ENCODE measurements around the gene MEI1.
"Not testable (repeated sequence)": the region's sequence is repeated elsewhere in the genome, so short reads cannot be mapped to it uniquely, and the experiment has no call there.

MEI1 gene

GRCh38 chr22:41663594-41663993, 35.7 kb upstream of the MEI1 start:
- H3K36me3 ChIP-seq (ENCODE audit: control insufficient read depth, insufficient read depth, low read length) = peaks cover 48% of the 10 kb centered on the region
- H3K4me3 ChIP-seq (ENCODE audit: low read length); H3K27ac ChIP-seq (ENCODE audit: low read depth, low read length); H3K27me3 ChIP-seq (ENCODE audit: control insufficient read depth, insufficient read depth, low read length); H3K4me1 ChIP-seq (ENCODE audit: control insufficient read depth, insufficient read depth, low read length); H3K9ac ChIP-seq (ENCODE audit: low read length): not testable (repeated sequence)

GRCh38 chr22:41664490-41664889, 34.8 kb upstream of the MEI1 start:
- Histone ChIP-seq H3K4me3 (ENCODE audit: low read length) (no peak overlapping the region), H3K4me1 (ENCODE audit: control insufficient read depth, insufficient read depth, low read length) (no peaks in the 10 kb centered on the region), H3K36me3 (ENCODE audit: control insufficient read depth, insufficient read depth, low read length) (peaks cover 42% of the 10 kb centered on the region), H3K27ac (ENCODE audit: low read depth, low read length) (no peak overlapping the region), H3K9ac (ENCODE audit: low read length) (no peak overlapping the region), H3K27me3 (ENCODE audit: control insufficient read depth, insufficient read depth, low read length) (no peaks in the 10 kb centered on the region)

- Histone ChIP-seq H3K4me3 (ENCODE audit: low read length) (no peak overlapping the region), H3K36me3 (ENCODE audit: control insufficient read depth, insufficient read depth, low read length) (peaks cover 38% of the 10 kb centered on the region), H3K27me3 (ENCODE audit: control insufficient read depth, insufficient read depth, low read length) (no peaks in the 10 kb centered on the region), H3K4me1 (ENCODE audit: control insufficient read depth, insufficient read depth, low read length) (no peaks in the 10 kb centered on the region), H3K27ac (ENCODE audit: low read depth, low read length) (no peak overlapping the region), H3K9ac (ENCODE audit: low read length) (no peak overlapping the region)
Observed at GRCh38 chr22:41664951-41665350, 34.4 kb upstream of the MEI1 start.

DNA sequence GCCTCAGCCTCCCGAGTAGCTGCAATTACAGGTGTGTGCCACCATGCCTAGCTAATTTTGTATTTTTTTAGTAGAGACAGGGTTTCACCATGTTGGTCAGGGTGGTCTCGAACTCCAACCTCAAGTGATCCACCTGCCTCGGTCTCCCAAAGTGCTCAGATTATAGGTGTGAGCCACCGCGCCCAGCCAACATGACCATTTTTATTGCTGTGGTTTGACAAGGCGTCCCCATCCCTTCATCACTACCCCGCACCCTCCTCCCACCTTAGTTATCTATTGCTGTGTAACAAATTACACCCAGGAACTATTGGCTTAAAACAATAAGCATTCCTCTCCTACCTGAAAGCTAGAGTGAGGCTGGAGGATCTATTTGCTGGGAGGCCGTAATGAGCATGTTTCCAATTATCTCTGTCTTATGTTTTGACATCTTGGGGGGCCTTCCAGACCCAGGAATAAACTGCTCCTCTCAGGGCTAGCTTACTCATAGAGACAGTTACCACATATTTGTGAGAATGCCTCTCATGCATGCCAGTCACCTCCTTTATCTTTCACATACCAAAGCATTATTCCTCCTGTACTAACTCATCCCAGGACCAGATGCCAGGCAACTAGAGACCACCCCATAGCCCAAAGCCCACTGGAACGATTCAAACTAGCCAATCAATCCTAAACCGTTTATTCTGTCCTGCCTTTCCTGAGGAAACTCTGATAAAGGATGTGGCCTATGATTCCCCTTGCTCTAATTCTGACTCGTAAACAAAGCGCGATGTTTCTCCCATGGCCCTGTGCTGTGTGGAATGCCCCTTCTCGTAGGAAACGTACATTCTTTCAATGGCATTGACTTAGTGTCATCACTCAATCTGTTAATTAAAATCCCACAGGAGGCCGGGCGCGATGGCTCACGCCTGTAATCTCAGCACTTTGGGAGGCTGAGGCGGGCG, 30.1 kb upstream of the MEI1 start:
- H3K4me1 ChIP-seq (ENCODE audit: control insufficient read depth, insufficient read depth, low read length) = no peaks in the 10 kb centered on the region

GRCh38 chr22:41672096-41672495, 27.2 kb upstream of the MEI1 start:
- H3K27me3 ChIP-seq (ENCODE audit: control insufficient read depth, insufficient read depth, low read length); H3K27ac ChIP-seq (ENCODE audit: low read depth, low read length); H3K4me1 ChIP-seq (ENCODE audit: control insufficient read depth, insufficient read depth, low read length); H3K9ac ChIP-seq (ENCODE audit: low read length); H3K4me3 ChIP-seq (ENCODE audit: low read length): not testable (repeated sequence)
- H3K36me3 ChIP-seq (ENCODE audit: control insufficient read depth, insufficient read depth, low read length) = peaks cover 15% of the 10 kb centered on the region

More for the DNA sequence above, 30.1 kb upstream of the MEI1 start:
- Histone ChIP-seq H3K27ac (ENCODE audit: low read depth, low read length) (no peak overlapping the region), H3K36me3 (ENCODE audit: control insufficient read depth, insufficient read depth, low read length) (peaks cover 12% of the 10 kb centered on the region), H3K4me3 (ENCODE audit: low read length) (no peak overlapping the region), H3K9ac (ENCODE audit: low read length) (no peak overlapping the region), H3K27me3 (ENCODE audit: control insufficient read depth, insufficient read depth, low read length) (no peaks in the 10 kb centered on the region)

DNA sequence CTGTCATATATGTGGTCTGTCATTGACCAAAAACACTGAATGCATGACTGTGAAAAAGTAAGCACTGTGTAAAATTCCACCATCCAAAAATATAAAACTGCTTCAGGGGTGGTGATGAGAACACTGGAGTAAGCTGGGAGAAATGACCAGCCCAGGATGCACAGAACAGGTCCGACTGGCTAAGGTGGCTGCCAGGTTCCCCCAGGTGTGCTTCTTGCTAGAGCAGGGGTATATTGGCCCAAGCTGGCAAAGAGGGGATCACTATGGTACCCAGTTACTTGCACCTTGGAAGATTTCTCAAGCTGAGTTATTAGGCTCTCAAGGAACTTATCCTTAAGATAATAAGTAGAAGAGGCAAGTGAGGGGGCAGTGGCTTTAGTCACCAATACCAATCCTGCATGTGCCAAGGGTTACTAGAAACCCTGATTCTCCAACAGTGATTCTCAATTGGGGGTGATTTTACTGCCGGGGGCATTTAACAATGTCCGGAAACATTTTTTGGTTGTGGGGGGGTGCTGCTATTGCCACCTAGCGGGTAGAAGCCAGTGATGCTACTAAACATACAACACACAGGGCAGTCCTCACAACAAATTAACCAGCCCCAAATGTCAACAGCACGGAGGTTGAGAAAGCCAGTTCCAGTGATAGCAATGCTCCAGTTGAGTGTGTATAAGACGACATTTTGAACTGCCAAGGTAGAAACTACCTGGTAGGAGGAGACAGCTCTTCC, 26.4 kb upstream of the MEI1 start:
- Histone ChIP-seq H3K4me1 (ENCODE audit: control insufficient read depth, insufficient read depth, low read length) (no peaks in the 10 kb centered on the region), H3K4me3 (ENCODE audit: low read length) (no peak overlapping the region), H3K27me3 (ENCODE audit: control insufficient read depth, insufficient read depth, low read length) (no peaks in the 10 kb centered on the region), H3K9ac (ENCODE audit: low read length) (no peak overlapping the region), H3K27ac (ENCODE audit: low read depth, low read length) (no peak overlapping the region), H3K36me3 (ENCODE audit: control insufficient read depth, insufficient read depth, low read length) (peaks cover 18% of the 10 kb centered on the region)

GRCh38 chr22:41674846-41675340, 24.4 kb upstream of the MEI1 start:
- peaks cover 27% of the 10 kb centered on the region for H3K36me3 ChIP-seq (ENCODE audit: control insufficient read depth, insufficient read depth, low read length)
- no peaks in the 10 kb centered on the region for H3K4me1 ChIP-seq (ENCODE audit: control insufficient read depth, insufficient read depth, low read length)
- no peak overlapping the region for H3K27ac ChIP-seq (ENCODE audit: low read depth, low read length)
- no peak overlapping the region for H3K4me3 ChIP-seq (ENCODE audit: low read length)
- H3K27me3 ChIP-seq (ENCODE audit: control insufficient read depth, insufficient read depth, low read length) = no peaks in the 10 kb centered on the region
- H3K9ac ChIP-seq (ENCODE audit: low read length) = no peak overlapping the region

- H3K27ac ChIP-seq (ENCODE audit: low read depth, low read length) = no peak overlapping the region
- H3K36me3 ChIP-seq (ENCODE audit: control insufficient read depth, insufficient read depth, low read length) = peaks cover 29% of the 10 kb centered on the region
- H3K4me1 ChIP-seq (ENCODE audit: control insufficient read depth, insufficient read depth, low read length) = no peaks in the 10 kb centered on the region
- no peak overlapping the region for H3K9ac ChIP-seq (ENCODE audit: low read length)
- no peaks in the 10 kb centered on the region for H3K27me3 ChIP-seq (ENCODE audit: control insufficient read depth, insufficient read depth, low read length)
- no peak overlapping the region for H3K4me3 ChIP-seq (ENCODE audit: low read length)
Observed at GRCh38 chr22:41676134-41676533, 23.2 kb upstream of the MEI1 start.

DNA sequence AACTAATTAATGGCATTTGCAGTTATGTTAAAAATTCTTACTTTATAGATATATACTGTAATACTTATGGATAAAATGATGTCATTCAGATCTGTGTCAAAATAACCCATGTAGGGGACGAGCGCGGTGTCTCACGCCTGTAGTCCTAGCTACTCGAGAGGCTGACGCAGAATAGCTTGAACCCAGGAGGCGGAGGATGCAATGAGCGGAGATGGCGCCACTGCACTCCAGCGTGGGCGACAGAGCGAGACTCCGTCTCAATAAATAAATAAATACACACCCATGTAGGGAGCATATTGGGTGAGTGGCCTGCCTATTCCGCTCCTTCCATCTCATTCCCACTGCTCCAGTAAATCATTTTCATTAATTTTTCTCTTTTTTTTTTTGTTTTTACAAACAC, 17.7 kb upstream of the MEI1 start:
- Histone ChIP-seq H3K36me3 (ENCODE audit: control insufficient read depth, insufficient read depth, low read length) (peaks cover 14% of the 10 kb centered on the region), H3K9ac (ENCODE audit: low read length) (no peak overlapping the region), H3K27ac (ENCODE audit: low read depth, low read length) (no peak overlapping the region), H3K27me3 (ENCODE audit: control insufficient read depth, insufficient read depth, low read length) (no peaks in the 10 kb centered on the region), H3K4me1 (ENCODE audit: control insufficient read depth, insufficient read depth, low read length) (no peaks in the 10 kb centered on the region), H3K4me3 (ENCODE audit: low read length) (peak overlapping the region; percentile 87)

DNA sequence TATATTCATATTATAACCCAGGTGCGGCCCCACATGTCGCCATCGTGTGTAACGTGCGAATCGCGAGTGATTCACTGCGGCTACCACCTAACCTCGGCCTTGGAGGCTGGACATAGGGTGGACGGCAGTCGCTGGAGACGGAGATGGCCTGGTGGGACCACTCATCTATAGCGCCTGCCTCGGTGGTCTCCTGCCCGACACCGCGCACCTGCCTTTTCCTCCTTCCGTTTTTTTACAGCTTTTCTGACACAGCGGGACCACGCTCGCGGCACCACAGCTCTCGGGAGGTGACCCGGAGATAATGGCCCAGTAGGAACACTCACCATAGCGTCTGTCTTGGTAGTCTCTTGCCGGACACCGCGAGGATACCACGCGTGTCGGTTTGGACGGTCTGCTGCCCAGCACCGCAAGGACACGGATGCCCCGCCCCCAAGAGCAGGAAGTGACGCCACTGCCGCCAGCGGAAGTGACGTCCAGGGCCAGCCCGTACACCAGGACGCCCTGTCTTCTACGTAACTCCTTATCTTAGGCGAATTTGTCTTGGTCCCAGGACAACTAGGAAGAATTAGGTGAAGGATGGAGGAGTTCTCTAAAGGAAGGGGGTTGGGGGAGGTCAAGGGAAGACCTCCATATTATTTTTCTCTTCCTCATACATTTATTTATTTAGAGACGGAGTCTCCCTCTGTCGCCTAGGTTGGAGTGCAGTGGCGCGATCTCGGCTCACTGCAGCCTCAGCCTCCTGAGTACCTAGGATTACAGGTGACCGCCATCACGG, 17.1 kb upstream of the MEI1 start:
- H3K9ac ChIP-seq (ENCODE audit: low read length) = peak overlapping the region; percentile 35
- no peaks in the 10 kb centered on the region for H3K4me1 ChIP-seq (ENCODE audit: control insufficient read depth, insufficient read depth, low read length)
- peak overlapping the region; percentile 87 for H3K4me3 ChIP-seq (ENCODE audit: low read length)
- H3K36me3 ChIP-seq (ENCODE audit: control insufficient read depth, insufficient read depth, low read length) = peaks cover 14% of the 10 kb centered on the region
- H3K27me3 ChIP-seq (ENCODE audit: control insufficient read depth, insufficient read depth, low read length) = no peaks in the 10 kb centered on the region
- H3K27ac ChIP-seq (ENCODE audit: low read depth, low read length) = peak overlapping the region; percentile 90

GRCh38 chr22:41683052-41683451, 16.3 kb upstream of the MEI1 start:
- H3K27me3 ChIP-seq (ENCODE audit: control insufficient read depth, insufficient read depth, low read length) = no peaks in the 10 kb centered on the region
- peak overlapping the region; percentile 87 for H3K4me3 ChIP-seq (ENCODE audit: low read length)

DNA sequence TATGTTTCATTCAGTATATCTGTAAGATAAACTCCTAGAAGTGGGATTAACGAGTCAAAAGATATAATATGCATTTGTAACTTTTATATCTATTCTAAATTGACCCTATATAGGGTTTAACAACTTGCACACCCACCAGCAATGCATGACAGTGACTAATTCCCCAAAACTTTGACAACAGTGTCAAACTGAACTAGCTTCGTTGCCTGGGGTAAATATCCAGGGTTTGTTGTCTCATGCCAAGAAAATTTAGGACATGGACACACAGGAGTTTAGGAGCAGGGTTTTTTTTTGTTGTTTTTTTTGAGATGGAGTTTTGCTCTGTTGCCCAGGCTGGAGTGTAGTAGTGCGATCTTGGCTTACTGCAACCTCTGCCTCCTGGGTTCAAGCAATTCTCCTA, 15.7 kb upstream of the MEI1 start:
- no peaks in the 10 kb centered on the region for H3K27me3 ChIP-seq (ENCODE audit: control insufficient read depth, insufficient read depth, low read length)
- peaks cover 8% of the 10 kb centered on the region for H3K4me1 ChIP-seq (ENCODE audit: control insufficient read depth, insufficient read depth, low read length)

More at GRCh38 chr22:41683052-41683451, 16.3 kb upstream of the MEI1 start:
- H3K27ac ChIP-seq (ENCODE audit: low read depth, low read length) = no peak overlapping the region
- peaks cover 7% of the 10 kb centered on the region for H3K4me1 ChIP-seq (ENCODE audit: control insufficient read depth, insufficient read depth, low read length)
- no peak overlapping the region for H3K9ac ChIP-seq (ENCODE audit: low read length)
- peaks cover 11% of the 10 kb centered on the region for H3K36me3 ChIP-seq (ENCODE audit: control insufficient read depth, insufficient read depth, low read length)

More for the DNA sequence above, 15.7 kb upstream of the MEI1 start:
- Histone ChIP-seq H3K36me3 (ENCODE audit: control insufficient read depth, insufficient read depth, low read length) (peaks cover 6% of the 10 kb centered on the region), H3K27ac (ENCODE audit: low read depth, low read length) (no peak overlapping the region), H3K4me3 (ENCODE audit: low read length) (no peak overlapping the region), H3K9ac (ENCODE audit: low read length) (no peak overlapping the region)

Data from rectal smooth muscle tissue (tissue), 1 donor.